Measurements from ENCODE around the gene ARFGAP1. TPM values are rescaled to one million over a fixed set of nuclear protein-coding genes. Genes with fewer than 3 reads are reported as not detected.

Gene ARFGAP1
- total and polyA plus RNA-seq, 2 experiments from 2014 or later: 41.5 to 95.5 TPM

DNA sequence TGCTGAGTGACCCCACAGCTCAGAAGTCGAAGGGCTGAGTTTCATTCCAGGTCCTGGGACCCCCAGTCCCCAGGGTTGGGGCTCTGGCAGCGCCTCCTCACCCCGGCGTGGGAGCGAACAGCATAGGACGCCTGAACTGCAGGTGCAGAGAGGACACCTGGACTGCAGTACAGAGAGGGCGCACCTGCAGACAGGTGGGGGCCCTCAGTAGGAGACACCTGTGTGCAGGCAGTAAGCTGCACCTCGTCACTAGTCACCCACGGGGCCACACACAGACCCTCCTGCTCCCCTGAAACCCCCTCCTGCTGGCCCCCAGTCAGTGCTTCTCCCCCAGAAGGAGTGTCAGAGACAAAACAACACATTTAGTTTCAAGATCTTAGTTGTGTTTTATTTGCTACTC, 9.8 kb upstream of the ARFGAP1 start (continued):
- TF ChIP-seq, protein P1, sequence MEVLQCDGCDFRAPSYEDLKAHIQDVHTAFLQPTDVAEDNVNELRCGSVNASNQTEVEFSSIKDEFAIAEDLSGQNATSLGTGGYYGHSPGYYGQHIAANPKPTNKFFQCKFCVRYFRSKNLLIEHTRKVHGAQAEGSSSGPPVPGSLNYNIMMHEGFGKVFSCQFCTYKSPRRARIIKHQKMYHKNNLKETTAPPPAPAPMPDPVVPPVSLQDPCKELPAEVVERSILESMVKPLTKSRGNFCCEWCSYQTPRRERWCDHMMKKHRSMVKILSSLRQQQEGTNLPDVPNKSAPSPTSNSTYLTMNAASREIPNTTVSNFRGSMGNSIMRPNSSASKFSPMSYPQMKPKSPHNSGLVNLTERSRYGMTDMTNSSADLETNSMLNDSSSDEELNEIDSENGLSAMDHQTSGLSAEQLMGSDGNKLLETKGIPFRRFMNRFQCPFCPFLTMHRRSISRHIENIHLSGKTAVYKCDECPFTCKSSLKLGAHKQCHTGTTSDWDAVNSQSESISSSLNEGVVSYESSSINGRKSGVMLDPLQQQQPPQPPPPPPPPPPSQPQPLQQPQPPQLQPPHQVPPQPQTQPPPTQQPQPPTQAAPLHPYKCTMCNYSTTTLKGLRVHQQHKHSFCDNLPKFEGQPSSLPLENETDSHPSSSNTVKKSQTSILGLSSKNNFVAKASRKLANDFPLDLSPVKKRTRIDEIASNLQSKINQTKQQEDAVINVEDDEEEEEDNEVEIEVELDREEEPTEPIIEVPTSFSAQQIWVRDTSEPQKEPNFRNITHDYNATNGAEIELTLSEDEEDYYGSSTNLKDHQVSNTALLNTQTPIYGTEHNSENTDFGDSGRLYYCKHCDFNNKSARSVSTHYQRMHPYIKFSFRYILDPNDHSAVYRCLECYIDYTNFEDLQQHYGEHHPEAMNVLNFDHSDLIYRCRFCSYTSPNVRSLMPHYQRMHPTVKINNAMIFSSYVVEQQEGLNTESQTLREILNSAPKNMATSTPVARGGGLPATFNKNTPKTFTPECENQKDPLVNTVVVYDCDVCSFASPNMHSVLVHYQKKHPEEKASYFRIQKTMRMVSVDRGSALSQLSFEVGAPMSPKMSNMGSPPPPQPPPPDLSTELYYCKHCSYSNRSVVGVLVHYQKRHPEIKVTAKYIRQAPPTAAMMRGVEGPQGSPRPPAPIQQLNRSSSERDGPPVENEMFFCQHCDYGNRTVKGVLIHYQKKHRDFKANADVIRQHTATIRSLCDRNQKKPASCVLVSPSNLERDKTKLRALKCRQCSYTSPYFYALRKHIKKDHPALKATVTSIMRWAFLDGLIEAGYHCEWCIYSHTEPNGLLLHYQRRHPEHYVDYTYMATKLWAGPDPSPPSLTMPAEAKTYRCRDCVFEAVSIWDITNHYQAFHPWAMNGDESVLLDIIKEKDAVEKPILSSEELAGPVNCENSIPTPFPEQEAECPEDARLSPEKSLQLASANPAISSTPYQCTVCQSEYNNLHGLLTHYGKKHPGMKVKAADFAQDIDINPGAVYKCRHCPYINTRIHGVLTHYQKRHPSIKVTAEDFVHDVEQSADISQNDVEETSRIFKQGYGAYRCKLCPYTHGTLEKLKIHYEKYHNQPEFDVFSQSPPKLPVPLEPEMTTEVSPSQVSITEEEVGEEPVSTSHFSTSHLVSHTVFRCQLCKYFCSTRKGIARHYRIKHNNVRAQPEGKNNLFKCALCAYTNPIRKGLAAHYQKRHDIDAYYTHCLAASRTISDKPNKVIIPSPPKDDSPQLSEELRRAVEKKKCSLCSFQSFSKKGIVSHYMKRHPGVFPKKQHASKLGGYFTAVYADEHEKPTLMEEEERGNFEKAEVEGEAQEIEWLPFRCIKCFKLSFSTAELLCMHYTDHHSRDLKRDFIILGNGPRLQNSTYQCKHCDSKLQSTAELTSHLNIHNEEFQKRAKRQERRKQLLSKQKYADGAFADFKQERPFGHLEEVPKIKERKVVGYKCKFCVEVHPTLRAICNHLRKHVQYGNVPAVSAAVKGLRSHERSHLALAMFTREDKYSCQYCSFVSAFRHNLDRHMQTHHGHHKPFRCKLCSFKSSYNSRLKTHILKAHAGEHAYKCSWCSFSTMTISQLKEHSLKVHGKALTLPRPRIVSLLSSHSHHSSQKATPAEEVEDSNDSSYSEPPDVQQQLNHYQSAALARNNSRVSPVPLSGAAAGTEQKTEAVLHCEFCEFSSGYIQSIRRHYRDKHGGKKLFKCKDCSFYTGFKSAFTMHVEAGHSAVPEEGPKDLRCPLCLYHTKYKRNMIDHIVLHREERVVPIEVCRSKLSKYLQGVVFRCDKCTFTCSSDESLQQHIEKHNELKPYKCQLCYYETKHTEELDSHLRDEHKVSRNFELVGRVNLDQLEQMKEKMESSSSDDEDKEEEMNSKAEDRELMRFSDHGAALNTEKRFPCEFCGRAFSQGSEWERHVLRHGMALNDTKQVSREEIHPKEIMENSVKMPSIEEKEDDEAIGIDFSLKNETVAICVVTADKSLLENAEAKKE (CRISPR knock-in tag; IDR thresholded peaks at IDR 0.05): no peak
- no peak for TF ChIP-seq STAT1 (IDR thresholded peaks at IDR 0.05; ENCODE audit: unreplicated experiment)
- TF ChIP-seq POLR2AphosphoS5 (IDR thresholded peaks at IDR 0.05; ENCODE audit: low read depth): no peak
- no peak for TF ChIP-seq NANOG (IDR thresholded peaks at IDR 0.05; ENCODE audit: borderline replicate concordance)

DNA sequence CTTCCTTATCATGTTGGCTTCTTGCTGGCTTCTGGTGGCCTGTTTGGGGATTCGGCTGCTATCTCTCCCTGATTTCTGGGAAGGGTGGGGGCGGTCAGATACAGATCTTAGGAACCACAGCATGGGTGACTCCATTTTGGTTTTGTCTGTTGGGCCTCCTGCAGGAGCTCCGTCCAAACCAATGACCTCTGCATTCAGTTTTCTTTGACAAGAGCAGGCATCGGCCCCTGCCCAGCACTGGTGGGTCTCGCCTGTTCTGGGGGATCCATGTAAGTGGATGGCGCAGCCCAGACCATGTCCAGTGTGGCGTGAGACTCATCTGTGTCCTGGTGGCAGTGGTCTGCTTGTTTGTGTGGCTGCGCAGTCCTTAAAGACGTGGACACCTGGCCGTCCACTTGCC, 8.6 kb upstream of the ARFGAP1 start:
- Mint-ChIP-seq H3K27ac (no peak overlapping the region), H3K4me1 (peaks cover 16% of the 10 kb centered on the region), H3K4me3 (no peak overlapping the region), H3K9me3 (no peaks in the 10 kb centered on the region), H3K36me3 (ENCODE audit: low read depth) (no peaks in the 10 kb centered on the region), H3K27me3 (ENCODE audit: insufficient read depth, low read depth, poor library complexity) (peaks cover 31% of the 10 kb centered on the region)
- Histone ChIP-seq H3K4me1 (ENCODE audit: insufficient read depth) (no peaks in the 10 kb centered on the region), H3K27ac (ENCODE audit: low read depth) (no peak overlapping the region), H3K27me3 (ENCODE audit: insufficient read depth) (no peaks in the 10 kb centered on the region), H2AFZ (no peak overlapping the region), H3F3A (replicated peaks; ENCODE audit: low read depth) (no peaks in the 10 kb centered on the region), H3K4me2 (no peak overlapping the region), H3K4me3 (no peak overlapping the region), H4K20me1 (replicated peaks; ENCODE audit: insufficient read depth) (no peaks in the 10 kb centered on the region), H3K79me2 (replicated peaks; ENCODE audit: insufficient read depth) (no peaks in the 10 kb centered on the region), H3K9me2 (ENCODE audit: insufficient read depth) (no peaks in the 10 kb centered on the region), H3K36me3 (ENCODE audit: insufficient read depth) (no peaks in the 10 kb centered on the region)
- no peak for DNase-seq (ENCODE audit: low spot score)
- ATAC-seq: no peak
- TF ChIP-seq EZH2phosphoT487 (IDR thresholded peaks at IDR 0.05; ENCODE audit: unreplicated experiment) (no peak), ZNF331 (CRISPR knock-in tag; IDR thresholded peaks at IDR 0.05; ENCODE audit: low read depth) (no peak), CREB1 (CRISPR knock-in tag; IDR thresholded peaks at IDR 0.05; ENCODE audit: low read depth) (no peak)
- TF ChIP-seq, protein P2, sequence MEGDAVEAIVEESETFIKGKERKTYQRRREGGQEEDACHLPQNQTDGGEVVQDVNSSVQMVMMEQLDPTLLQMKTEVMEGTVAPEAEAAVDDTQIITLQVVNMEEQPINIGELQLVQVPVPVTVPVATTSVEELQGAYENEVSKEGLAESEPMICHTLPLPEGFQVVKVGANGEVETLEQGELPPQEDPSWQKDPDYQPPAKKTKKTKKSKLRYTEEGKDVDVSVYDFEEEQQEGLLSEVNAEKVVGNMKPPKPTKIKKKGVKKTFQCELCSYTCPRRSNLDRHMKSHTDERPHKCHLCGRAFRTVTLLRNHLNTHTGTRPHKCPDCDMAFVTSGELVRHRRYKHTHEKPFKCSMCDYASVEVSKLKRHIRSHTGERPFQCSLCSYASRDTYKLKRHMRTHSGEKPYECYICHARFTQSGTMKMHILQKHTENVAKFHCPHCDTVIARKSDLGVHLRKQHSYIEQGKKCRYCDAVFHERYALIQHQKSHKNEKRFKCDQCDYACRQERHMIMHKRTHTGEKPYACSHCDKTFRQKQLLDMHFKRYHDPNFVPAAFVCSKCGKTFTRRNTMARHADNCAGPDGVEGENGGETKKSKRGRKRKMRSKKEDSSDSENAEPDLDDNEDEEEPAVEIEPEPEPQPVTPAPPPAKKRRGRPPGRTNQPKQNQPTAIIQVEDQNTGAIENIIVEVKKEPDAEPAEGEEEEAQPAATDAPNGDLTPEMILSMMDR (conservative IDR thresholded peaks at IDR 0.05; ENCODE audit: low read depth in 2 of 2): no peak
